ENCODE results near the gene MAT2A.

- TF ChIP-seq YY1 (IDR thresholded peaks at IDR 0.05; ENCODE audit: extremely low read depth, insufficient replicate concordance, low read depth, low read length) (no peak), EZH2 (IDR thresholded peaks at IDR 0.05) (no peak), EZH2phosphoT487 (IDR thresholded peaks at IDR 0.05; ENCODE audit: borderline replicate concordance) (no peak), POLR2AphosphoS5 (IDR thresholded peaks at IDR 0.05; ENCODE audit: low read depth, low read length) (no peak), POLR2A (IDR thresholded peaks at IDR 0.05; ENCODE audit: borderline replicate concordance, extremely low read depth, insufficient read depth, insufficient read length) (no peak), EGR1 (IDR thresholded peaks at IDR 0.05; ENCODE audit: low read depth) (no peak), SP1 (IDR thresholded peaks at IDR 0.05; ENCODE audit: low read depth) (no peak), ZNF274 (IDR thresholded peaks at IDR 0.05; ENCODE audit: low read depth, low read length) (no peak)
- TF ChIP-seq, protein P1, sequence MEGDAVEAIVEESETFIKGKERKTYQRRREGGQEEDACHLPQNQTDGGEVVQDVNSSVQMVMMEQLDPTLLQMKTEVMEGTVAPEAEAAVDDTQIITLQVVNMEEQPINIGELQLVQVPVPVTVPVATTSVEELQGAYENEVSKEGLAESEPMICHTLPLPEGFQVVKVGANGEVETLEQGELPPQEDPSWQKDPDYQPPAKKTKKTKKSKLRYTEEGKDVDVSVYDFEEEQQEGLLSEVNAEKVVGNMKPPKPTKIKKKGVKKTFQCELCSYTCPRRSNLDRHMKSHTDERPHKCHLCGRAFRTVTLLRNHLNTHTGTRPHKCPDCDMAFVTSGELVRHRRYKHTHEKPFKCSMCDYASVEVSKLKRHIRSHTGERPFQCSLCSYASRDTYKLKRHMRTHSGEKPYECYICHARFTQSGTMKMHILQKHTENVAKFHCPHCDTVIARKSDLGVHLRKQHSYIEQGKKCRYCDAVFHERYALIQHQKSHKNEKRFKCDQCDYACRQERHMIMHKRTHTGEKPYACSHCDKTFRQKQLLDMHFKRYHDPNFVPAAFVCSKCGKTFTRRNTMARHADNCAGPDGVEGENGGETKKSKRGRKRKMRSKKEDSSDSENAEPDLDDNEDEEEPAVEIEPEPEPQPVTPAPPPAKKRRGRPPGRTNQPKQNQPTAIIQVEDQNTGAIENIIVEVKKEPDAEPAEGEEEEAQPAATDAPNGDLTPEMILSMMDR (IDR thresholded peaks at IDR 0.05 in 2 of 3, conservative IDR thresholded peaks at IDR 0.05 in 1 of 3; ENCODE audit: borderline replicate concordance in 1 of 3, insufficient read depth in 1 of 3, low read depth in 2 of 3, low read length in 2 of 3), result no peak
- TF ChIP-seq, protein P2, sequence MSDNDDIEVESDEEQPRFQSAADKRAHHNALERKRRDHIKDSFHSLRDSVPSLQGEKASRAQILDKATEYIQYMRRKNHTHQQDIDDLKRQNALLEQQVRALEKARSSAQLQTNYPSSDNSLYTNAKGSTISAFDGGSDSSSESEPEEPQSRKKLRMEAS (IDR thresholded peaks at IDR 0.05), result no peak
These were observed 4.9 kb upstream of the MAT2A start for GRCh38 chr2:85534099-85534498.

Measured in HCT116 (cell line).